ENCODE data around the gene ADAMTS16. TPM values are rescaled to one million over a fixed set of nuclear protein-coding genes. Genes with fewer than 3 reads are reported as not detected.

Gene ADAMTS16
- polyA plus RNA-seq, 1 donor = 1.2 TPM

DNA sequence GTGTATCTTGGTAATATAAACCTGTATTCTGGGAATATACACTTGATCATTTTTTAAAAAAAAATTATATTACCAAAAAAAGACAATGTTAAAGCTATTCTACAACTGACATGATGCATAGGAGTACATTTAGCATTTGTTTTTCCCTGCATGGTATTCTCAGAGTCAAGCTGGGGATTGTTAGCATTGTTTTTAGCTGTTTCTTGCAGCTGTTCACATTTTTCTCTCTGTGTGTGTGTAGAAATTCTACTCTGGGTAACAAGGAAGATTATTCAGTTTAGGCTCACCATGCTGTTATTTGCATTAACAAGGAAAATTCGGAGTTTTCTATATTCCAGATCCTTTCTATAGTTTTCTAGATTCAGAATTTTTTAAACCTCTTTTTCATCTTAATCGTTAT is 62.2 kb downstream of the ADAMTS16 start:
- H3K27ac ChIP-seq (ENCODE audit: low read length) = no peak overlapping the region
- H3K4me3 ChIP-seq (ENCODE audit: low read length) = no peak overlapping the region
- no peaks in the 10 kb centered on the region for H3K9me3 ChIP-seq (ENCODE audit: control insufficient read depth, low read depth, low read length)
- no peaks in the 10 kb centered on the region for H3K4me1 ChIP-seq (ENCODE audit: control insufficient read depth, insufficient read depth, low read length)
- no peaks in the 10 kb centered on the region for H3K27me3 ChIP-seq (ENCODE audit: control insufficient read depth, insufficient read depth, low read length)
- no peaks in the 10 kb centered on the region for H3K36me3 ChIP-seq (ENCODE audit: control insufficient read depth, insufficient read depth, low read length)
- WGBS (ENCODE audit: insufficient coverage, low lambda C conversion rate) = 50% methylated on average over 2 of the region's 2 CpGs
- DNase-seq = no peak

GRCh38 chr5:5203451-5203850 is 63.3 kb downstream of the ADAMTS16 start:
- Histone ChIP-seq H3K27me3 (ENCODE audit: control insufficient read depth, insufficient read depth, low read length) (no peaks in the 10 kb centered on the region), H3K27ac (ENCODE audit: low read length) (no peak overlapping the region), H3K36me3 (ENCODE audit: control insufficient read depth, insufficient read depth, low read length) (no peaks in the 10 kb centered on the region), H3K9me3 (ENCODE audit: control insufficient read depth, low read depth, low read length) (no peaks in the 10 kb centered on the region), H3K4me1 (ENCODE audit: control insufficient read depth, insufficient read depth, low read length) (no peaks in the 10 kb centered on the region), H3K4me3 (ENCODE audit: low read length) (no peak overlapping the region)
- DNase-seq = no peak
- no CpG with 5 or more reads among the region's 2 CpGs for WGBS (ENCODE audit: insufficient coverage, low lambda C conversion rate)

DNA sequence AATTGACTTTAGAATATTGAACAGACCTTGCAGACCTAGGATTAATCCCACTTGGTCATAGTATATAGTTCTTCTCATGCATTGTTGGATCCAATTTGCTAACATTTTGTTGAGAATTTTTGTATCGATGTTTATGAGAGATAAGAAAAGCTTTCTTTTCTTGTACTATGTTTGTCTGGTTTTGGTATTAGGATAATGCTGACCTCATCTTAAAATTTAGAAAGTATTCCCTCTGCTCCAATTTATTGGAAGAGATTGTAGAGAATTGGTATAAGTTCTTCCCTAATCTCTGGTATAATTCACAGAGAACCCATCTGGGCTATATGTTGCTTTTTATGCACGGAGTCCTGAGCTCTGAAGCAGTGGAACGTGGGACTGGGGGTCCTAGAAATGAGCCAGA is 67.7 kb downstream of the ADAMTS16 start:
- DNase-seq = no peak
- H3K27ac ChIP-seq (ENCODE audit: low read length) = no peak overlapping the region
- WGBS (ENCODE audit: insufficient coverage, low lambda C conversion rate) = 100% methylated on average over 1 of the region's 3 CpGs

DNA sequence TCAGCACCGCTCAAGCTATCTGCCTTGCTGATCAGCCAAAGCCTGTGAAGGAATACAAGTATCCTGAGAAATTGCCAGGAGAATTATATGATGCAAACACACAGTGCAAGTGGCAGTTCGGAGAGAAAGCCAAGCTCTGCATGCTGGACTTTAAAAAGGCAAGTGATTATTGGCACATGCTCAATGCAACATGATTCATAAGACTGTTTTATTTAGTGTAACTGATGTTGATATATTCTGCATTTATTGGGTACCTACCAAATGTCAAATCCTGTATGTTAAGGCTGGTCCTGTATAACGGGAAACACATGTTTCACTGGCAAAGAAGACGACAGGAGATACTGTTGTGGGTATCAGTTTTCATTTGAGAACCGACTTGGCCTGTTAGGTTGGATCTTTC is 69.0 kb downstream of the ADAMTS16 start:
- H3K27me3 ChIP-seq (ENCODE audit: control insufficient read depth, insufficient read depth, low read length) = no peaks in the 10 kb centered on the region
- no CpG with 5 or more reads among the region's 5 CpGs for WGBS (ENCODE audit: insufficient coverage, low lambda C conversion rate)
- DNase-seq = no peak
- H3K9me3 ChIP-seq (ENCODE audit: control insufficient read depth, low read depth, low read length) = no peaks in the 10 kb centered on the region
- no peak overlapping the region for H3K4me3 ChIP-seq (ENCODE audit: low read length)
- no peaks in the 10 kb centered on the region for H3K36me3 ChIP-seq (ENCODE audit: control insufficient read depth, insufficient read depth, low read length)
- H3K4me1 ChIP-seq (ENCODE audit: control insufficient read depth, insufficient read depth, low read length) = no peaks in the 10 kb centered on the region
- no peak overlapping the region for H3K27ac ChIP-seq (ENCODE audit: low read length)

More for the DNA sequence above, 67.7 kb downstream of the ADAMTS16 start:
- Histone ChIP-seq H3K4me3 (ENCODE audit: low read length) (no peak overlapping the region), H3K4me1 (ENCODE audit: control insufficient read depth, insufficient read depth, low read length) (no peaks in the 10 kb centered on the region), H3K27me3 (ENCODE audit: control insufficient read depth, insufficient read depth, low read length) (no peaks in the 10 kb centered on the region), H3K36me3 (ENCODE audit: control insufficient read depth, insufficient read depth, low read length) (no peaks in the 10 kb centered on the region), H3K9me3 (ENCODE audit: control insufficient read depth, low read depth, low read length) (no peaks in the 10 kb centered on the region)

- Histone ChIP-seq H3K4me1 (ENCODE audit: control insufficient read depth, insufficient read depth, low read length) (no peaks in the 10 kb centered on the region), H3K27ac (ENCODE audit: low read length) (no peak overlapping the region), H3K27me3 (ENCODE audit: control insufficient read depth, insufficient read depth, low read length) (no peaks in the 10 kb centered on the region), H3K9me3 (ENCODE audit: control insufficient read depth, low read depth, low read length) (no peaks in the 10 kb centered on the region), H3K36me3 (ENCODE audit: control insufficient read depth, insufficient read depth, low read length) (no peaks in the 10 kb centered on the region), H3K4me3 (ENCODE audit: low read length) (no peak overlapping the region)
- WGBS (ENCODE audit: insufficient coverage, low lambda C conversion rate) = no CpG with 5 or more reads among the region's 5 CpGs
- no peak for DNase-seq
These were observed 69.6 kb downstream of the ADAMTS16 start for GRCh38 chr5:5209510-5210286.

GRCh38 chr5:5217371-5217770 is 77.2 kb downstream of the ADAMTS16 start:
- WGBS (ENCODE audit: insufficient coverage, low lambda C conversion rate) = no CpG with 5 or more reads among the region's 1 CpG
- DNase-seq = no peak

DNA sequence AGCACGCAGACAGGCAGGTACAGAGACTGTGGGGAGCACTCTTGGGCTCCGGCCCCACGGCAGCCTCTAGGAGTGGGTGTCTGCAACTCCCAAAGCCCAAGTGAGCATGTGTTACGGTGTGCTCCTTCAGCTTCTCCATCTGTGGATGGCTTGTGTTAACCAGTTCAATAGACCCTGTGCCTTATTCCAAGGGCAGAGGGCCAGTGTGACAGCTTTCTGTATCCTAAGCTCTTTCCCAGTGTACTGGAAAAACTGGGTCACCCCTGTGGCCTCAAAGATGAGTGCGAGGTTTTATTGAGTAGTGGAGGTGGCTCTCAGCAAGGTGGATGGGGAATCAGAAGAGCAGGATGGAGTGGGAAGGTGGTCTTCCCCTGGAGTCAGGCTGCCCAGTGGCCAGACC is 78.3 kb downstream of the ADAMTS16 start:
- Histone ChIP-seq H3K4me3 (ENCODE audit: low read length) (no peak overlapping the region), H3K27ac (ENCODE audit: low read length) (no peak overlapping the region), H3K27me3 (ENCODE audit: control insufficient read depth, insufficient read depth, low read length) (no peaks in the 10 kb centered on the region), H3K9me3 (ENCODE audit: control insufficient read depth, low read depth, low read length) (no peaks in the 10 kb centered on the region), H3K36me3 (ENCODE audit: control insufficient read depth, insufficient read depth, low read length) (no peaks in the 10 kb centered on the region), H3K4me1 (ENCODE audit: control insufficient read depth, insufficient read depth, low read length) (no peaks in the 10 kb centered on the region)
- no CpG with 5 or more reads among the region's 5 CpGs for WGBS (ENCODE audit: insufficient coverage, low lambda C conversion rate)
- DNase-seq = no peak

More at GRCh38 chr5:5217371-5217770, 77.2 kb downstream of the ADAMTS16 start:
- no peaks in the 10 kb centered on the region for H3K36me3 ChIP-seq (ENCODE audit: control insufficient read depth, insufficient read depth, low read length)
- no peaks in the 10 kb centered on the region for H3K9me3 ChIP-seq (ENCODE audit: control insufficient read depth, low read depth, low read length)
- H3K27ac ChIP-seq (ENCODE audit: low read length) = no peak overlapping the region
- H3K4me1 ChIP-seq (ENCODE audit: control insufficient read depth, insufficient read depth, low read length) = no peaks in the 10 kb centered on the region
- H3K27me3 ChIP-seq (ENCODE audit: control insufficient read depth, insufficient read depth, low read length) = no peaks in the 10 kb centered on the region
- H3K4me3 ChIP-seq (ENCODE audit: low read length) = no peak overlapping the region

GRCh38 chr5:5219541-5219940 is 79.4 kb downstream of the ADAMTS16 start:
- H3K4me3 ChIP-seq (ENCODE audit: low read length) = no peak overlapping the region

DNA sequence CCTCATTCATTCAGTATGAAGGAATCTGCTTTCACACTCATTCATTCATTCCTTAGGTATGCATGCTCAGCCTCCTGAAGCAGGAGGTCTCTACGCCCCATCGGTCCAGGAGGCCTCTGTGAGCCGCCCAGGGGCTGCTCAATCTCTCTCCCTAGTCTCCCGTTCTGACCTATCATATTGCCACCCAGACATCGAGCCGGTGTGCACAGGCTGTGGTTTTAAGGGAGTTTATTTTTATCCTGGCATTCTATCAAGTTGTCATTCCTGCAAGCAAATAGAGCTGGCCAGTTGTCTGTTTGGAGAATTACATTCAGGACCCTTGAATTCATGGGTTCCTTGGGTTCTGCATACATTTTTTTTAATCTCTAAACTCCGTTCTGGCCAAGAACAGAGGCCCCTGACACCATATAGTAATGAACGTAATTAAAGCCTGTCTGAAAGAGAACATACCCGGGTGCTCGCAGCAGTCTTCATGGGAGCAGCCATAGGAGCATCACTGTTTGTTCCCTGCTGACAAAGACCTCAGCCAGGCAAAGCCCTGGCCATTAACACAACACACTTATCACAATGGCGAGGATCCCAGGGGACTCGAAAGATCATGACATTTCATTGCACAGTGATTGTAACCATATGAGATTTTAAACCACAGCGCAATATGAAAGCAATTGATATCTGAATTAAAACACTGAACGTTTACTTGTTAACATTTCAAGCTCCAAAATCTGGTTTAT is 80.9 kb downstream of the ADAMTS16 start:
- no peak for DNase-seq
- no peaks in the 10 kb centered on the region for H3K4me1 ChIP-seq (ENCODE audit: control insufficient read depth, insufficient read depth, low read length)
- H3K27me3 ChIP-seq (ENCODE audit: control insufficient read depth, insufficient read depth, low read length) = no peaks in the 10 kb centered on the region
- H3K36me3 ChIP-seq (ENCODE audit: control insufficient read depth, insufficient read depth, low read length) = no peaks in the 10 kb centered on the region
- no peaks in the 10 kb centered on the region for H3K9me3 ChIP-seq (ENCODE audit: control insufficient read depth, low read depth, low read length)
- 100% methylated on average over 2 of the region's 14 CpGs for WGBS (ENCODE audit: insufficient coverage, low lambda C conversion rate)
- no peak overlapping the region for H3K27ac ChIP-seq (ENCODE audit: low read length)
- no peak overlapping the region for H3K4me3 ChIP-seq (ENCODE audit: low read length)

More at GRCh38 chr5:5219541-5219940, 79.4 kb downstream of the ADAMTS16 start:
- WGBS (ENCODE audit: insufficient coverage, low lambda C conversion rate) = 100% methylated on average over 1 of the region's 3 CpGs
- Histone ChIP-seq H3K36me3 (ENCODE audit: control insufficient read depth, insufficient read depth, low read length) (no peaks in the 10 kb centered on the region), H3K4me1 (ENCODE audit: control insufficient read depth, insufficient read depth, low read length) (no peaks in the 10 kb centered on the region), H3K9me3 (ENCODE audit: control insufficient read depth, low read depth, low read length) (no peaks in the 10 kb centered on the region), H3K27ac (ENCODE audit: low read length) (no peak overlapping the region), H3K27me3 (ENCODE audit: control insufficient read depth, insufficient read depth, low read length) (no peaks in the 10 kb centered on the region)
- DNase-seq = no peak

DNA sequence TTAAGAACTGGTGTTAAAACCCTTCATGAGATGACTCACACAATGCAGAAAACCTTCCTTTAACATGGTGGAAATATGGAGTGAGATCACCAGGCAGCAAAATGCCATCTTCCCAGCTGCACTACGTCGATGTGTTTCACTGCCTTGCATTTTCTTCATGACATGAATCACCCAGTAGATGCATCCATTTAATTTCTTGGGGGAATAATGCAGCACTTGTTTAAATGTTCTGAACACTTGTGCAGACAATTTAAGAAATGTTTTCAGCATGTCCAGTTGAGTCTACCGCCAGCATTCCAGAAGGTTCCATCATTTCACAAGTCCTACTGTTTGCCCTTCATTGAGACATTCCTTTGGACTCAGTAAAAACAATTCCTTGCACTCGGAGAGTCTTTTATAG is 81.6 kb downstream of the ADAMTS16 start:
- Histone ChIP-seq H3K9me3 (ENCODE audit: control insufficient read depth, low read depth, low read length) (no peaks in the 10 kb centered on the region), H3K27ac (ENCODE audit: low read length) (no peak overlapping the region), H3K36me3 (ENCODE audit: control insufficient read depth, insufficient read depth, low read length) (no peaks in the 10 kb centered on the region), H3K4me3 (ENCODE audit: low read length) (no peak overlapping the region), H3K4me1 (ENCODE audit: control insufficient read depth, insufficient read depth, low read length) (no peaks in the 10 kb centered on the region), H3K27me3 (ENCODE audit: control insufficient read depth, insufficient read depth, low read length) (no peaks in the 10 kb centered on the region)
- no peak for DNase-seq
- 81% methylated on average over 2 of the region's 4 CpGs for WGBS (ENCODE audit: insufficient coverage, low lambda C conversion rate)
